ENCODE measurements around the gene OR6B3.

OR6B3 gene

GRCh38 chr2:240078631-240079030, 25.3 kb upstream of the OR6B3 start:
- Histone ChIP-seq H3K36me3 (no peaks in the 10 kb centered on the region), H3K4me3 (ENCODE audit: low read depth, low read length) (no peak overlapping the region), H3K27me3 (peaks cover 14% of the 10 kb centered on the region), H3K4me1 (no peaks in the 10 kb centered on the region), H3K9me3 (no peaks in the 10 kb centered on the region)
- no peak for TF ChIP-seq CTCF (IDR thresholded peaks at IDR 0.05; ENCODE audit: low read depth, low read length)
- no peak for DNase-seq

- H3K9me3 ChIP-seq, result no peaks in the 10 kb centered on the region
- peaks cover 10% of the 10 kb centered on the region for H3K27me3 ChIP-seq
- no peak overlapping the region for H3K4me3 ChIP-seq (ENCODE audit: low read depth, low read length)
- no peaks in the 10 kb centered on the region for H3K4me1 ChIP-seq
- no peaks in the 10 kb centered on the region for H3K36me3 ChIP-seq
- TF ChIP-seq CTCF (IDR thresholded peaks at IDR 0.05; ENCODE audit: low read depth, low read length), result no peak
- DNase-seq, result no peak
Measured at GRCh38 chr2:240077442-240077841, 24.1 kb upstream of the OR6B3 start.

- peak; percentile 32 for DNase-seq
Measured at GRCh38 chr2:240074545-240074944, 21.2 kb upstream of the OR6B3 start.

DNA sequence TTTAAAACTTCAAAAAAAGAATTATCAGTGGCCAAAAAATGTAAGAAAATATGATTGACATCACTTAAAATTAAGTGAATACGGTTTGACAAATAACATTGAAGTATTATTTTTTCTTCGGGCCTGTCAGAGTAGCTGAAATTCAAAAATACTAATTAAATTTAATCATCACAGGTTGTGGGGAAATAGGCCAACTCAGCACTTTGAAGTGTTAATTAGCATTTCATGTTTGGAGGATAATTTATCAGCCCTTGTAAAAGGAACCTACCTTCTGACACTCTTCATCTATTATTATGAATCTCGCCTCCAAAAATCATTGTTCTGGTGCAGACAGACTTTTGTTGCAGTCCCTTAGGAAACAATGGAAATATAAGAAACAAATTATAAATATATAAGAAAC, 17.6 kb upstream of the OR6B3 start:
- no peak for TF ChIP-seq CTCF (IDR thresholded peaks at IDR 0.05; ENCODE audit: low read depth, low read length)
- no peak overlapping the region for H3K4me3 ChIP-seq (ENCODE audit: low read depth, low read length)
- no peaks in the 10 kb centered on the region for H3K36me3 ChIP-seq
- DNase-seq, result no peak
- H3K9me3 ChIP-seq, result no peaks in the 10 kb centered on the region
- no peaks in the 10 kb centered on the region for H3K4me1 ChIP-seq
- H3K27me3 ChIP-seq, result peaks cover 25% of the 10 kb centered on the region

More at GRCh38 chr2:240074545-240074944, 21.2 kb upstream of the OR6B3 start:
- H3K4me3 ChIP-seq (ENCODE audit: low read depth, low read length), result no peak overlapping the region
- no peaks in the 10 kb centered on the region for H3K36me3 ChIP-seq
- H3K27me3 ChIP-seq, result peaks cover 13% of the 10 kb centered on the region
- TF ChIP-seq CTCF (IDR thresholded peaks at IDR 0.05; ENCODE audit: low read depth, low read length), result no peak
- no peaks in the 10 kb centered on the region for H3K9me3 ChIP-seq
- H3K4me1 ChIP-seq, result no peaks in the 10 kb centered on the region

DNA sequence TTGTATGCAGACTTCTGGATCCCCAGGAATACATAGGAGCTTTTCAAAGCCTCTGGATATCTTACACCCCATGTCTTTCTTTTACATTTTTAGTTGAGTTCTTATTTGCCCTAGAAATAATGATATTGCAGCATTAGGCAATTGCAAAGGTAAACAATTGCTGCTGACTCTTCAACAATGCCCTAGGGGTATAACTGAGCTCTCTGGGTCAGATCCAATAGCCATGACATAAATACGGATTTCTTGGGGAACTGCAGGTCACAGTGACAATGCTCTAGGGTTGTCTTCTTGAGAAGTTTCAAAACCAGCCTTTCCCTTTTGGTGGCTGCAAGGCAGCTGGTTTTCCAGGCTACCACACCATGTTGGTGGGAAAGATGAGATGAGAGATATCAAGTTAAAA, 16.5 kb upstream of the OR6B3 start:
- Histone ChIP-seq H3K4me1 (no peaks in the 10 kb centered on the region), H3K36me3 (no peaks in the 10 kb centered on the region), H3K9me3 (no peaks in the 10 kb centered on the region), H3K27me3 (peaks cover 33% of the 10 kb centered on the region), H3K4me3 (ENCODE audit: low read depth, low read length) (no peak overlapping the region)
- TF ChIP-seq CTCF (IDR thresholded peaks at IDR 0.05; ENCODE audit: low read depth, low read length), result no peak
- DNase-seq, result no peak

DNA sequence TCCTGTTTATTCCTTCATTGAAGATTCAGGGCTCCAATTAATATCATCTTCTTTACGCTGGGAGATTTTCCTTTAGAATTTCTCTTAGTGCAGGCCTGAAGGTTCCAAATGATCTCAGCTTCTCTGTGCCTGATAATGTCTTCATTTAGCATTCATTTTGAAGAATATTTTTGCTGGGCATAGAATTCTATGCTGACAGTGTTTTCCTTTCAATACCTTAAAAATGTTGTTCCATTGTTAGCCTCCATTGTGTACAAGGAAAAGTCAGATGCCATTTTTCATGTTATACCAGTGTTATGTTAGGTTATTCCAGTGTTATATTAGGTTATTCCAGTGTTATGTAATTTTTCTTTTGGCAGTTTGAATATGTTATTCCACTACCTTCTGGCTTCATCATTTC, 14.9 kb upstream of the OR6B3 start:
- DNase-seq, result no peak
- no peaks in the 10 kb centered on the region for H3K4me1 ChIP-seq
- H3K4me3 ChIP-seq (ENCODE audit: low read depth, low read length), result no peak overlapping the region

More for the DNA sequence above, 14.9 kb upstream of the OR6B3 start:
- peaks cover 31% of the 10 kb centered on the region for H3K27me3 ChIP-seq
- no peaks in the 10 kb centered on the region for H3K36me3 ChIP-seq
- TF ChIP-seq CTCF (IDR thresholded peaks at IDR 0.05; ENCODE audit: low read depth, low read length), result no peak
- no peaks in the 10 kb centered on the region for H3K9me3 ChIP-seq

Data from BE2C (cell line).